Endothelial cell of umbilical vein (primary cell): ENCODE results near the gene PAGE5. TPM values are rescaled to one million over a fixed set of nuclear protein-coding genes. Genes with fewer than 3 reads are reported as not detected.

Experiments
- BruUV-seq: library from RNA; stranded (reverse); fragments of 400-500 nt; replicated peaks from 2 replicates; lab custom pipeline; 2021; lab: Mats Ljungman, UMichigan
- CTCF ChIA-PET: fragments of 300-600, 350-600 bp; sonication (Branson Sonifier 250); formaldehyde crosslinking; loops from one replicate; lab custom pipeline; 2021; ENCODE audit warnings: antibody characterized with exemption, inconsistent platforms; lab: Charles Lee
- POLR2A ChIA-PET: fragments of 300-600, 350-600 bp; sonication (Branson Sonifier 250); formaldehyde crosslinking; loops from one replicate; lab custom pipeline; 2021; ENCODE audit warnings: antibody characterized with exemption, inconsistent platforms; lab: Charles Lee
- DNase-seq: peaks from one replicate; pipeline ENCODE4 v3.0.0-alpha.2; 2011; ENCODE audit warnings: low read depth, low spot score
- FAIRE-seq: peaks from 2 replicates; lab custom pipeline; 2011; peaks lifted over from hg19 to GRCh38; lab: Jason Lieb, UNC
- H2AFZ ChIP-seq: 2 replicates; pipeline ENCODE4 v1.6.0; 2012; ENCODE audit warnings: low read depth, low read length, control low read depth, inconsistent platforms
- H3K27ac ChIP-seq: 2 replicates; pipeline ENCODE4 v1.5.1; 2011; ENCODE audit warnings: low read depth, mild to moderate bottlenecking, control low read depth, low read length, moderate library complexity; ENCODE audit not compliant: insufficient read depth
- H3K27me3 ChIP-seq, 2 experiments: 2 replicates each; pipeline versions ENCODE4 v1.6.0 to v1.6.1; 2011; ENCODE audit warnings: low read length in 2 of 2, mixed read lengths in 1 of 2; ENCODE audit not compliant: control insufficient read depth in 2 of 2, insufficient read depth in 2 of 2
- H3K36me3 ChIP-seq, 2 experiments: 2 replicates in 1 of 2; 3 replicates in 1 of 2; pipeline ENCODE4 v1.5.1; 2011; ENCODE audit warnings: low read length in 2 of 2, mild to moderate bottlenecking in 1 of 2, moderate library complexity in 1 of 2; ENCODE audit not compliant: control insufficient read depth in 2 of 2, insufficient read depth in 2 of 2; ENCODE audit errors: extremely low read depth in 1 of 2
- H3K4me1 ChIP-seq: 3 replicates; pipeline ENCODE4 v1.5.1; 2011; ENCODE audit warnings: mild to moderate bottlenecking, low read length; ENCODE audit not compliant: control insufficient read depth, insufficient read depth; ENCODE audit errors: extremely low read depth
- H3K4me2 ChIP-seq: 2 replicates; pipeline ENCODE4 v1.6.1; 2011; ENCODE audit warnings: low read length, control low read depth, mixed read lengths; ENCODE audit not compliant: insufficient read depth
- H3K4me3 ChIP-seq, 3 experiments: fragments of 200-600 bp in 1 of 3; sonication (generic), shearing (Covaris generic) in 1 of 3; replicated peaks in 1 of 3; 2 replicates each; pipeline ENCODE4 v1.5.1; 2011 to 2016; ENCODE audit warnings: control low read depth in 3 of 3, low read length in 3 of 3, mild to moderate bottlenecking in 2 of 3, inconsistent platforms in 1 of 3, low read depth in 1 of 3, moderate library complexity in 1 of 3; ENCODE audit not compliant: insufficient read depth in 1 of 3
- H3K79me2 ChIP-seq: 2 replicates; pipeline ENCODE4 v1.6.0; 2012; ENCODE audit warnings: low read length, inconsistent platforms; ENCODE audit not compliant: control insufficient read depth, insufficient read depth
- H3K9ac ChIP-seq: replicated peaks from 2 replicates; pipeline ENCODE3; 2011; ENCODE audit warnings: low read length, control low read depth; ENCODE audit not compliant: insufficient read depth; ENCODE audit errors: extremely low read depth
- H3K9me1 ChIP-seq: replicated peaks from 3 replicates; pipeline ENCODE4 v1.6.0; 2011; ENCODE audit warnings: mild to moderate bottlenecking, low read length; ENCODE audit not compliant: control insufficient read depth, insufficient read depth; ENCODE audit errors: extremely low read depth
- H3K9me3 ChIP-seq: replicated peaks from 2 replicates; pipeline ENCODE4 v1.5.1; 2012; ENCODE audit warnings: low read length, inconsistent platforms; ENCODE audit not compliant: control insufficient read depth, insufficient read depth
- H4K20me1 ChIP-seq: replicated peaks from 2 replicates; pipeline ENCODE3; 2011; ENCODE audit warnings: mild to moderate bottlenecking, low read length; ENCODE audit not compliant: control insufficient read depth, insufficient read depth; ENCODE audit errors: extremely low read depth
- CTCF ChIP-seq, 2 donors: IDR thresholded peaks; 1 replicate in 1 of 2; 2 replicates in 1 of 2; pipeline ENCODE4 v1.5.1; 2011; ENCODE audit warnings: low read length in 2 of 2, mild to moderate bottlenecking in 2 of 2, moderate library complexity in 2 of 2, control low read depth in 1 of 2, inconsistent platforms in 1 of 2, low read depth in 1 of 2; ENCODE audit not compliant: insufficient read depth in 1 of 2; ENCODE audit errors: extremely low read depth in 1 of 2
- EZH2 ChIP-seq: IDR thresholded peaks from 2 replicates; pipeline ENCODE4 v1.6.1; 2012; ENCODE audit warnings: borderline replicate concordance, low read depth, mild to moderate bottlenecking, moderate library complexity, low read length, inconsistent platforms; ENCODE audit not compliant: severe bottlenecking
- FOS ChIP-seq: IDR thresholded peaks from 2 replicates; pipeline ENCODE4 v1.6.1; 2011; ENCODE audit warnings: mild to moderate bottlenecking, low read length, moderate library complexity, borderline replicate concordance; ENCODE audit not compliant: insufficient read depth
- GATA2 ChIP-seq: IDR thresholded peaks from 2 replicates; pipeline ENCODE4 v1.7.0; 2011; ENCODE audit warnings: low read depth, mild to moderate bottlenecking, moderate library complexity, mixed read lengths, low read length; ENCODE audit not compliant: insufficient read length, insufficient read depth
- JUN ChIP-seq: IDR thresholded peaks from 2 replicates; pipeline ENCODE4 v1.6.1; 2011; ENCODE audit warnings: borderline replicate concordance, low read depth; ENCODE audit not compliant: insufficient read length, insufficient read depth
- MAX ChIP-seq: IDR thresholded peaks from 2 replicates; pipeline ENCODE4 v1.6.1; 2011; ENCODE audit not compliant: insufficient read depth, insufficient read length
- MYC ChIP-seq: IDR thresholded peaks from one replicate; pipeline ENCODE4 v1.6.1; 2011; ENCODE audit warnings: mild to moderate bottlenecking, low read depth, low read length
- POLR2A ChIP-seq: IDR thresholded peaks from 2 replicates; pipeline ENCODE4 v1.6.1; 2012; ENCODE audit warnings: low read depth, mild to moderate bottlenecking, control low read depth, low read length
- POLR2AphosphoS5 ChIP-seq: IDR thresholded peaks from 2 replicates; pipeline ENCODE4 v1.6.1; 2012; ENCODE audit warnings: low read depth, mild to moderate bottlenecking, control low read depth, low read length, moderate library complexity; ENCODE audit not compliant: insufficient read depth
- dilution Hi-C: fragments of 300-500 bp; cut with MboI; formaldehyde crosslinking; loops from one replicate; pipeline ENCODE4 v1.15.0; 2019; ENCODE audit warnings: low sequenced_read_pairs; ENCODE audit not compliant: extremely low pct_ligation_motif_present
- intact Hi-C: fragments of 100-400 bp; cut with micrococcal nuclease; formaldehyde crosslinking; loops from one replicate; pipeline ENCODE4 v1.10.0; 2022
- polyA plus RNA-seq, 4 experiments: library from polyadenylated mRNA; depleted of rRNA in 3 of 4; stranded (reverse) in 3 of 4; unstranded in 1 of 4; fragments of >200 nt; gene quantifications; 2 replicates each; pipeline versions ENCODE4 v1.2.1 to v1.2.3, GENCODE V29; 2011 to 2012; ENCODE audit warnings: missing spikeins in 1 of 4
- total RNA-seq: library from RNA; stranded (reverse); gene quantifications from 2 replicates; pipeline ENCODE4 v1.2.3, GENCODE V29; 2021

The PAGE5 gene
- total and polyA plus RNA-seq, 2 donors (not counting 3 experiments of a cell fraction or from before 2014, with no cell fraction given): not detected

DNA sequence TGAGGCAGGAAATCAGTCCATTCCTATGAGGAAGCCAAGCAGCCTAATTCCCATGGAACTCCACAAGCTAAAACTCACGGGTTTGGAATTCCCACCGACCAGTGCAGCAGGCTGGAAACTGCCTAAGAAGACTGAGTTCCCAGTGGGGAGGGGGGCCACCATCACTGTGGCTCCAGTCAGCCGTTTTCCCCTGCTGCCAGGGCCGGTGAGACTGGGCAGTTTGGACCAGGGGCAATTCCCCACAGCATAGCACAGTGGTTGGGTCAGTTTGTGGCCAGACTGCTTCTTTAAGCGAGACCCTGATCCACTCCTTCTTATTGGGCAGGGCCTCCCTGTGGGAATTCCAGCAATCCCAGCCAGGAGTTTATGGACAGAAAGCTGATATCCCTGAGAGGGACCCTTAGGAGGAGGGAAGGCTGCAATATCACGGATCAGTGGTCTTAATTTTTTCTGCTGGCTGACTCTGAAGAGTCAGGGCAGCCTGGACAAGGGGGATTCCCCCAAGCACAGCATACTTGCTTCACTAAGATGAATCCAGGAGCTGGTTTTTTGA lies 20.7 kb downstream of the PAGE5 start:
- Histone ChIP-seq H3K4me1 (no peaks in the 10 kb centered on the region), H3K27ac (no peak overlapping the region), H4K20me1 (no peaks in the 10 kb centered on the region), H3K9ac (no peak overlapping the region), H2AFZ (no peak overlapping the region), H3K79me2 (no peaks in the 10 kb centered on the region), H3K9me3 (no peaks in the 10 kb centered on the region), H3K36me3 (no peaks in the 10 kb centered on the region), H3K4me3 (no peak overlapping the region), H3K4me2 (no peak overlapping the region), H3K27me3 (no peaks in the 10 kb centered on the region), H3K9me1 (no peaks in the 10 kb centered on the region)
- CTCF ChIA-PET: no interaction called here
- no peak for DNase-seq
- dilution Hi-C loops: no loop called here
- FAIRE-seq: no peak
- intact Hi-C loops: no loop called here
- POLR2A ChIA-PET: no interaction called here
- no TSS peak for BruUV-seq
- TF ChIP-seq CTCF (IDR thresholded peaks at IDR 0.05; ENCODE audit: extremely low read depth in 1 of 2, insufficient read depth in 1 of 2, low read depth in 1 of 2, low read length in 2 of 2) (no peak), POLR2A (no peak), MYC (no peak), GATA2 (no peak), FOS (no peak), EZH2 (no peak), MAX (no peak), JUN (no peak), POLR2AphosphoS5 (no peak)
